HCT116 (cell line): ENCODE measurements around the gene KIFAP3. TPM values are rescaled to one million over a fixed set of nuclear protein-coding genes. Genes with fewer than 3 reads are reported as not detected.

Experiments used
- ATAC-seq: fragments of 200-7000 bp; cut with Tn5 transposase; 2 replicates; pipeline ENCODE4 v1.9.1; 2020; ENCODE audit warnings: mild to moderate bottlenecking, moderate library complexity
- BruUV-seq: library from RNA; stranded (reverse); fragments of 400-500 nt; replicated peaks from 2 replicates; lab custom pipeline; 2021; lab: Mats Ljungman, UMichigan
- CTCF ChIA-PET: fragments of 300-600 bp; sonication (Branson Sonifier 250); formaldehyde crosslinking; loops from one replicate; lab custom pipeline; 2021; ENCODE audit warnings: antibody characterized with exemption; lab: Charles Lee
- POLR2A ChIA-PET: fragments of 300-600, 350-600 bp; sonication (Branson Sonifier 250); formaldehyde crosslinking; loops from one replicate; lab custom pipeline; 2021; ENCODE audit warnings: antibody characterized with exemption; lab: Charles Lee
- RAD21 ChIA-PET, 2 experiments: fragments of 300-600 bp; sonication (Branson Sonifier 250); formaldehyde crosslinking; loops; one replicate each; lab custom pipeline; 2023; ENCODE audit warnings: low total read pairs in 2 of 2; ENCODE audit not compliant: uncharacterized antibody in 2 of 2, unreplicated experiment in 2 of 2, low non-redundant PET in 1 of 2; lab: Charles Lee
- DNase-seq: peaks from one replicate; pipeline ENCODE4 v3.0.0-alpha.2; 2010; ENCODE audit warnings: low read depth, low spot score
- H2AFZ ChIP-seq: fragments of 200-600 bp; shearing (Covaris generic), sonication (generic); 2 replicates; pipeline ENCODE4 v1.6.1; 2017; ENCODE audit warnings: low read depth, mixed run types, mixed read lengths, antibody characterized with exemption, low read length; ENCODE audit not compliant: poor library complexity, severe bottlenecking
- H3K27ac ChIP-seq: 2 replicates; pipeline ENCODE4 v1.5.1; 2012; ENCODE audit warnings: low read depth, low read length
- H3K27me3 ChIP-seq: fragments of 200-600 bp; sonication (generic); 2 replicates; pipeline ENCODE4 v1.6.1; 2016; ENCODE audit warnings: mixed run types, low read length, mixed read lengths; ENCODE audit not compliant: insufficient read depth
- H3K36me3 ChIP-seq, 2 experiments: fragments of 200-500 bp in 1 of 2; fragments of 200-600 bp in 1 of 2; sonication (Bioruptor generic) in 1 of 2; sonication (generic) in 1 of 2; 2 replicates each; pipeline versions ENCODE4 v1.5.1 to v1.6.1; 2014 to 2016; ENCODE audit warnings: low read length in 2 of 2, inconsistent platforms in 1 of 2, mixed read lengths in 1 of 2, mixed run types in 1 of 2; ENCODE audit not compliant: insufficient read depth in 2 of 2, control insufficient read depth in 1 of 2
- H3K4me1 ChIP-seq, 2 experiments: fragments of 200-600 bp in 1 of 2; sonication (generic) in 1 of 2; 2 replicates each; pipeline versions ENCODE4 v1.5.1 to v1.6.1; 2012 to 2017; ENCODE audit warnings: low read length in 2 of 2, inconsistent platforms in 1 of 2, mild to moderate bottlenecking in 1 of 2, mixed read lengths in 1 of 2, mixed run types in 1 of 2, moderate library complexity in 1 of 2; ENCODE audit not compliant: insufficient read depth in 2 of 2, control insufficient read depth in 1 of 2
- H3K4me2 ChIP-seq: fragments of 200-600 bp; sonication (generic); 2 replicates; pipeline ENCODE4 v1.6.1; 2017; ENCODE audit warnings: mixed run types, low read length, mixed read lengths
- H3K4me3 ChIP-seq, 2 experiments: fragments of 200-600 bp in 1 of 2; sonication (generic) in 1 of 2; replicated peaks in 1 of 2; 2 replicates each; pipeline ENCODE4 v1.5.1; 2011 to 2016; ENCODE audit warnings: low read length in 2 of 2, control low read depth in 1 of 2, low read depth in 1 of 2, mild to moderate bottlenecking in 1 of 2, mixed read lengths in 1 of 2, mixed run types in 1 of 2
- H3K79me2 ChIP-seq: fragments of 200-600 bp; sonication (generic); 2 replicates; pipeline ENCODE4 v1.6.1; 2017; ENCODE audit warnings: mild to moderate bottlenecking, mixed run types, low read length, moderate library complexity, mixed read lengths; ENCODE audit not compliant: insufficient read depth
- H3K9ac ChIP-seq: fragments of 200-600 bp; sonication (generic); 2 replicates; pipeline ENCODE4 v1.6.1; 2016; ENCODE audit warnings: low read length, mixed read lengths
- H3K9me2 ChIP-seq: fragments of 200-600 bp; sonication (generic), shearing (Covaris generic); 2 replicates; pipeline ENCODE4 v1.6.1; 2017; ENCODE audit warnings: mixed run types, mild to moderate bottlenecking, moderate library complexity; ENCODE audit not compliant: insufficient read depth
- H3K9me3 ChIP-seq, 2 experiments: fragments of 200-500 bp in 1 of 2; fragments of 200-600 bp in 1 of 2; sonication (Bioruptor generic) in 1 of 2; sonication (generic) in 1 of 2; 2 replicates each; pipeline ENCODE4 v1.6.1; 2014 to 2017; ENCODE audit warnings: low read length in 2 of 2, mixed read lengths in 2 of 2, inconsistent platforms in 1 of 2, low read depth in 1 of 2, mild to moderate bottlenecking in 1 of 2, mixed run types in 1 of 2, moderate library complexity in 1 of 2; ENCODE audit not compliant: control insufficient read depth in 1 of 2, insufficient read depth in 1 of 2
- H4K20me1 ChIP-seq: fragments of 200-600 bp; sonication (generic), shearing (Covaris generic); 2 replicates; pipeline ENCODE4 v1.6.1; 2017; ENCODE audit warnings: mixed run types, mild to moderate bottlenecking, moderate library complexity; ENCODE audit not compliant: insufficient read depth
- CBX3 ChIP-seq: IDR thresholded peaks from 2 replicates; pipeline ENCODE4 v1.6.1; 2012; ENCODE audit warnings: low read depth
- CTCF ChIP-seq, 3 experiments: fragments of 200-600 bp in 1 of 3; sonication (generic) in 1 of 3; IDR thresholded peaks in 2 of 3; conservative IDR thresholded peaks in 1 of 3; 2 replicates each; pipeline ENCODE4 v1.5.1; 2012 to 2017; ENCODE audit warnings: low read depth in 2 of 3, low read length in 2 of 3, antibody characterized with exemption in 1 of 3, borderline replicate concordance in 1 of 3, control low read depth in 1 of 3, mild to moderate bottlenecking in 1 of 3, mixed read lengths in 1 of 3, mixed run types in 1 of 3, moderate library complexity in 1 of 3; ENCODE audit not compliant: insufficient read depth in 1 of 3
- EGR1 ChIP-seq: IDR thresholded peaks from 2 replicates; pipeline ENCODE4 v1.6.1; 2012; ENCODE audit warnings: low read depth
- ELF1 ChIP-seq: IDR thresholded peaks from 2 replicates; pipeline ENCODE4 v1.6.1; 2012; ENCODE audit warnings: low read depth, borderline replicate concordance
- EZH2 ChIP-seq: fragments of 200-600 bp; sonication (generic); IDR thresholded peaks from 2 replicates; pipeline ENCODE4 v1.6.1; 2017; ENCODE audit warnings: antibody characterized with exemption, mixed run types
- JUND ChIP-seq: IDR thresholded peaks from 2 replicates; pipeline ENCODE4 v1.6.1; 2012
- MAX ChIP-seq: IDR thresholded peaks from 2 replicates; pipeline ENCODE4 v1.6.1; 2012
- POLR2A ChIP-seq: IDR thresholded peaks from 2 replicates; pipeline ENCODE4 v1.7.0; 2011; ENCODE audit warnings: borderline replicate concordance; ENCODE audit not compliant: insufficient read depth, insufficient read length; ENCODE audit errors: extremely low read depth
- RAD21 ChIP-seq: IDR thresholded peaks from 2 replicates; pipeline ENCODE4 v1.6.1; 2012; ENCODE audit warnings: low read depth, mild to moderate bottlenecking
- REST ChIP-seq: IDR thresholded peaks from 2 replicates; pipeline ENCODE4 v1.6.1; 2012; ENCODE audit warnings: low read depth
- SIN3A ChIP-seq: IDR thresholded peaks from 2 replicates; pipeline ENCODE4 v1.6.1; 2012; ENCODE audit warnings: low read depth
- SP1 ChIP-seq: IDR thresholded peaks from 2 replicates; pipeline ENCODE4 v1.6.1; 2012; ENCODE audit warnings: low read depth
- SRF ChIP-seq: IDR thresholded peaks from 2 replicates; pipeline ENCODE4 v1.6.1; 2012; ENCODE audit warnings: low read depth
- TCF7L2 ChIP-seq: IDR thresholded peaks from 2 replicates; pipeline ENCODE4 v1.7.0; 2011; ENCODE audit warnings: borderline replicate concordance, inconsistent platforms; ENCODE audit not compliant: insufficient read depth, insufficient read length; ENCODE audit errors: extremely low read depth
- YY1 ChIP-seq: IDR thresholded peaks from 2 replicates; pipeline ENCODE4 v1.6.1; 2011; ENCODE audit warnings: low read length, low read depth, moderate library complexity, mild to moderate bottlenecking; ENCODE audit not compliant: insufficient replicate concordance; ENCODE audit errors: extremely low read depth
- ZBTB33 ChIP-seq: IDR thresholded peaks from 2 replicates; pipeline ENCODE4 v1.6.1; 2011; ENCODE audit warnings: mild to moderate bottlenecking, low read length, moderate library complexity; ENCODE audit not compliant: insufficient replicate concordance; ENCODE audit errors: extremely low read depth
- ZFX ChIP-seq: fragments of 450-650 bp; IDR thresholded peaks from 2 replicates; pipeline ENCODE4 v1.6.1; 2017
- ZNF274 ChIP-seq: fragments of 200-500 bp; sonication (Bioruptor generic); IDR thresholded peaks from 2 replicates; pipeline ENCODE4 v1.6.1; 2014; ENCODE audit warnings: mild to moderate bottlenecking, low read depth, low read length, inconsistent platforms
- intact Hi-C: fragments of 100-400 bp; cut with micrococcal nuclease; formaldehyde crosslinking; loops from 2 replicates; pipeline ENCODE4 v1.10.0; 2022
- total RNA-seq: library from RNA; stranded (reverse); gene quantifications from one replicate; pipeline ENCODE4 v1.2.1, GENCODE V29; 2021; ENCODE audit not compliant: unreplicated experiment
- TF ChIP-seq, protein P1 (sequence below): IDR thresholded peaks from 2 replicates; pipeline ENCODE4 v1.6.1; 2012

Gene KIFAP3
- total RNA-seq, 1 experiment from 2014 or later = 10.8 TPM

GRCh38 chr1:170064821-170065220, 9.7 kb downstream of the KIFAP3 start:
- Histone ChIP-seq H3K4me1 (peaks cover 5 to 24% of the 10 kb centered on the region in 2 experiments; a peak in 3 of 4 replicates), H3K9me2 (no peaks in the 10 kb centered on the region; the same call in 1 of the 2 replicates), H4K20me1 (no peaks in the 10 kb centered on the region), H2AFZ (no peak overlapping the region), H3K36me3 (no peaks in the 10 kb centered on the region), H3K4me3 (no peak overlapping the region), H3K4me2 (no peak overlapping the region), H3K9ac (no peak overlapping the region), H3K27ac (no peak overlapping the region), H3K9me3 (no peaks in the 10 kb centered on the region), H3K79me2 (no peaks in the 10 kb centered on the region), H3K27me3 (no peaks in the 10 kb centered on the region)
- DNase-seq (no peak), ATAC-seq (no peak)
- TF ChIP-seq YY1 (no peak), CBX3 (no peak), ZFX (no peak), ZBTB33 (no peak), ELF1 (no peak), MAX (no peak), EGR1 (no peak), REST (no peak), ZNF274 (no peak), TCF7L2 (no peak), JUND (no peak), SIN3A (no peak), EZH2 (no peak), CTCF (IDR thresholded peaks at IDR 0.05 in 2 of 3, conservative IDR thresholded peaks at IDR 0.05 in 1 of 3; ENCODE audit: borderline replicate concordance in 1 of 3, insufficient read depth in 1 of 3, low read depth in 2 of 3, low read length in 2 of 3) (no peak), SRF (no peak), POLR2A (no peak), SP1 (no peak), RAD21 (no peak)
- TF ChIP-seq, protein P1, sequence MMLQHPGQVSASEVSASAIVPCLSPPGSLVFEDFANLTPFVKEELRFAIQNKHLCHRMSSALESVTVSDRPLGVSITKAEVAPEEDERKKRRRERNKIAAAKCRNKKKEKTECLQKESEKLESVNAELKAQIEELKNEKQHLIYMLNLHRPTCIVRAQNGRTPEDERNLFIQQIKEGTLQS = no peak
- no TSS peak for BruUV-seq
- RAD21 ChIA-PET = no interaction called here
- POLR2A ChIA-PET = no interaction called here
- CTCF ChIA-PET = no interaction called here
- intact Hi-C loops = no loop called here
